ENCODE results near the gene GLA. TPM values are rescaled to one million over a fixed set of nuclear protein-coding genes. Genes with fewer than 3 reads are reported as not detected.
A peak's percentile ranks its signal among the peaks of the same experiment; 100 is the strongest.

Gene GLA
- total and polyA plus RNA-seq, 2 of the 13 experiments (the other 11 are each of a cell fraction or from before 2014, with no cell fraction given): 31.4 to 59.3 TPM

GRCh38 chrX:101348452-101349192 is 59.1 kb downstream of the GLA start, which contains the start of gene TIMM8A (continued):
- peak; percentile 59; the same call in 1 of the 2 replicates for TF ChIP-seq ZBED4 (CRISPR knock-in tag; IDR thresholded peaks at IDR 0.05; ENCODE audit: borderline replicate concordance)
- TF ChIP-seq HNRNPH1 (optimal IDR thresholded peaks at IDR 0.05; ENCODE audit: low read depth, low read length): no peak
- TF ChIP-seq AGO2 (optimal IDR thresholded peaks at IDR 0.05; ENCODE audit: low read depth, low read length): peak; percentile 19
- no peak for TF ChIP-seq ZNF263 (CRISPR knock-in tag; IDR thresholded peaks at IDR 0.05)
- TF ChIP-seq TAF1 (CRISPR knock-in tag; IDR thresholded peaks at IDR 0.05): peak; percentile 72
- TF ChIP-seq ISL2 (CRISPR knock-in tag; IDR thresholded peaks at IDR 0.05): 0 out of 2 replicates have a peak, but pooled peaks have one; percentile 16
- TF ChIP-seq SAP130 (CRISPR knock-in tag; IDR thresholded peaks at IDR 0.05; ENCODE audit: low read depth): peak; percentile 88
- no peak for TF ChIP-seq ZNF562 (CRISPR knock-in tag; IDR thresholded peaks at IDR 0.05; ENCODE audit: borderline replicate concordance)
- peak; percentile 83 for TF ChIP-seq MXD4 (CRISPR knock-in tag; IDR thresholded peaks at IDR 0.05)
- TF ChIP-seq SIX1 (CRISPR knock-in tag; IDR thresholded peaks at IDR 0.05; ENCODE audit: borderline replicate concordance): no peak
- 0 out of 2 replicates have a peak, but pooled peaks have one; percentile 44 for TF ChIP-seq ZNF878 (CRISPR knock-in tag; IDR thresholded peaks at IDR 0.05)
- TF ChIP-seq ZNF143 (CRISPR knock-in tag; IDR thresholded peaks at IDR 0.05): peak; percentile 34; the same call in 1 of the 2 replicates
- peak; percentile 34 for TF ChIP-seq PHF20 (CRISPR knock-in tag; IDR thresholded peaks at IDR 0.05)
- no peak for TF ChIP-seq PBX2 (CRISPR knock-in tag; IDR thresholded peaks at IDR 0.05)
- TF ChIP-seq ATM (IDR thresholded peaks at IDR 0.05; ENCODE audit: borderline replicate concordance): no peak
- no peak for TF ChIP-seq ZFP36L1 (CRISPR knock-in tag; IDR thresholded peaks at IDR 0.05)
- TF ChIP-seq ATF2 (CRISPR knock-in tag; IDR thresholded peaks at IDR 0.05): no peak
- no peak for TF ChIP-seq EEA1 (CRISPR knock-in tag; IDR thresholded peaks at IDR 0.05; ENCODE audit: borderline replicate concordance)
- no peak for TF ChIP-seq HIC2 (CRISPR knock-in tag; IDR thresholded peaks at IDR 0.05; ENCODE audit: low read depth)
- 0 out of 2 replicates have a peak, but pooled peaks have one; percentile 13 for TF ChIP-seq MEIS2 (CRISPR knock-in tag; IDR thresholded peaks at IDR 0.05)
- TF ChIP-seq ZZZ3 (CRISPR knock-in tag; IDR thresholded peaks at IDR 0.05; ENCODE audit: borderline replicate concordance): no peak
- peak; percentile 39 for TF ChIP-seq SALL1 (CRISPR knock-in tag; IDR thresholded peaks at IDR 0.05)

Data from HepG2 (cell line).